Mucosa of stomach (tissue), 1 donor: Measurements from ENCODE around the gene MKLN1.

ENCODE experiments used
- H3K27me3 ChIP-seq: one replicate; pipeline ENCODE4 v1.7.0; 2013; ENCODE audit warnings: mild to moderate bottlenecking, low read length; ENCODE audit not compliant: control insufficient read depth, insufficient read depth
- H3K36me3 ChIP-seq: one replicate; pipeline ENCODE4 v1.7.0; 2013; ENCODE audit warnings: low read length; ENCODE audit not compliant: control insufficient read depth, insufficient read depth
- H3K4me1 ChIP-seq: one replicate; pipeline ENCODE4 v1.7.0; 2013; ENCODE audit warnings: mild to moderate bottlenecking, low read length; ENCODE audit not compliant: control insufficient read depth, insufficient read depth
- H3K4me3 ChIP-seq: one replicate; pipeline ENCODE4 v1.7.0; 2013; ENCODE audit warnings: low read length
- H3K9ac ChIP-seq: one replicate; pipeline ENCODE4 v1.7.0; 2013; ENCODE audit warnings: mild to moderate bottlenecking, low read length, moderate library complexity
- H3K9me3 ChIP-seq: one replicate; pipeline ENCODE4 v1.7.0; 2013; ENCODE audit warnings: mild to moderate bottlenecking, low read length, moderate library complexity; ENCODE audit not compliant: control insufficient read depth
- donor health status: Pancreatic carcinoma.

Gene MKLN1

GRCh38 chr7:131359136-131359776 lies 31.6 kb downstream of the MKLN1 start:
- Histone ChIP-seq H3K4me1 (peaks cover 24% of the 10 kb centered on the region), H3K9ac (no peak overlapping the region), H3K27me3 (no peaks in the 10 kb centered on the region)

GRCh38 chr7:131363719-131364118 lies 36.0 kb downstream of the MKLN1 start:
- no peaks in the 10 kb centered on the region for H3K36me3 ChIP-seq
- H3K9ac ChIP-seq = no peak overlapping the region
- H3K4me1 ChIP-seq = no peaks in the 10 kb centered on the region
- no peak overlapping the region for H3K4me3 ChIP-seq
- no peaks in the 10 kb centered on the region for H3K9me3 ChIP-seq
- no peaks in the 10 kb centered on the region for H3K27me3 ChIP-seq

More at GRCh38 chr7:131359136-131359776, 31.6 kb downstream of the MKLN1 start:
- Histone ChIP-seq H3K36me3 (no peaks in the 10 kb centered on the region), H3K4me3 (no peak overlapping the region), H3K9me3 (no peaks in the 10 kb centered on the region)

GRCh38 chr7:131364767-131365344 lies 37.2 kb downstream of the MKLN1 start:
- Histone ChIP-seq H3K36me3 (no peaks in the 10 kb centered on the region), H3K4me3 (no peak overlapping the region), H3K9ac (no peak overlapping the region), H3K27me3 (no peaks in the 10 kb centered on the region), H3K9me3 (no peaks in the 10 kb centered on the region), H3K4me1 (no peaks in the 10 kb centered on the region)

- Histone ChIP-seq H3K27me3 (no peaks in the 10 kb centered on the region), H3K4me1 (peaks cover 4% of the 10 kb centered on the region), H3K36me3 (no peaks in the 10 kb centered on the region), H3K4me3 (no peak overlapping the region), H3K9ac (no peak overlapping the region), H3K9me3 (no peaks in the 10 kb centered on the region)
Measured at GRCh38 chr7:131365838-131366237, 38.2 kb downstream of the MKLN1 start.

- no peaks in the 10 kb centered on the region for H3K36me3 ChIP-seq
- no peak overlapping the region for H3K9ac ChIP-seq
- no peaks in the 10 kb centered on the region for H3K27me3 ChIP-seq
- no peaks in the 10 kb centered on the region for H3K9me3 ChIP-seq
- peaks cover 4% of the 10 kb centered on the region for H3K4me1 ChIP-seq
- no peak overlapping the region for H3K4me3 ChIP-seq
Measured at GRCh38 chr7:131369354-131369753, 41.7 kb downstream of the MKLN1 start.

GRCh38 chr7:131370523-131370968 lies 42.9 kb downstream of the MKLN1 start:
- H3K27me3 ChIP-seq = no peaks in the 10 kb centered on the region
- no peak overlapping the region for H3K9ac ChIP-seq
- no peak overlapping the region for H3K4me3 ChIP-seq
- H3K36me3 ChIP-seq = no peaks in the 10 kb centered on the region
- H3K9me3 ChIP-seq = no peaks in the 10 kb centered on the region
- H3K4me1 ChIP-seq = peaks cover 4% of the 10 kb centered on the region

GRCh38 chr7:131371411-131371810 lies 43.7 kb downstream of the MKLN1 start:
- Histone ChIP-seq H3K4me1 (peaks cover 4% of the 10 kb centered on the region), H3K27me3 (no peaks in the 10 kb centered on the region), H3K9me3 (no peaks in the 10 kb centered on the region), H3K36me3 (no peaks in the 10 kb centered on the region), H3K4me3 (no peak overlapping the region), H3K9ac (no peak overlapping the region)

GRCh38 chr7:131372554-131372953 lies 44.9 kb downstream of the MKLN1 start:
- H3K9ac ChIP-seq = no peak overlapping the region
- no peaks in the 10 kb centered on the region for H3K9me3 ChIP-seq
- H3K4me3 ChIP-seq = no peak overlapping the region
- H3K4me1 ChIP-seq = peaks cover 4% of the 10 kb centered on the region
- H3K27me3 ChIP-seq = no peaks in the 10 kb centered on the region
- no peaks in the 10 kb centered on the region for H3K36me3 ChIP-seq

- peaks cover 4% of the 10 kb centered on the region for H3K4me1 ChIP-seq
- H3K27me3 ChIP-seq = no peaks in the 10 kb centered on the region
- no peak overlapping the region for H3K9ac ChIP-seq
- no peaks in the 10 kb centered on the region for H3K36me3 ChIP-seq
- no peaks in the 10 kb centered on the region for H3K9me3 ChIP-seq
- H3K4me3 ChIP-seq = no peak overlapping the region
Measured at GRCh38 chr7:131374821-131375220, 47.1 kb downstream of the MKLN1 start.

- Histone ChIP-seq H3K4me1 (no peaks in the 10 kb centered on the region), H3K27me3 (no peaks in the 10 kb centered on the region), H3K9me3 (no peaks in the 10 kb centered on the region), H3K9ac (no peak overlapping the region), H3K36me3 (no peaks in the 10 kb centered on the region), H3K4me3 (no peak overlapping the region)
Measured at GRCh38 chr7:131381069-131381838, 53.6 kb downstream of the MKLN1 start.

- Histone ChIP-seq H3K9me3 (no peaks in the 10 kb centered on the region), H3K4me1 (no peaks in the 10 kb centered on the region), H3K27me3 (no peaks in the 10 kb centered on the region), H3K4me3 (no peak overlapping the region), H3K9ac (no peak overlapping the region), H3K36me3 (no peaks in the 10 kb centered on the region)
Measured at GRCh38 chr7:131383417-131384285, 56.0 kb downstream of the MKLN1 start.
